Glutamatergic neuron (in vitro differentiated cells): ENCODE data around the gene SUPT20HL2. TPM values are rescaled to one million over a fixed set of nuclear protein-coding genes. Genes with fewer than 3 reads are reported as not detected.
"Not testable (repeated sequence)": the region's sequence is repeated elsewhere in the genome, so short reads cannot be mapped to it uniquely, and the experiment has no call there.

Source experiments
- DNase-seq: peaks from one replicate; pipeline ENCODE4 v3.0.0; 2022
- H3K27ac Mint-ChIP-seq: one replicate; pipeline ENCODE4 v1.8.0; 2020; ENCODE audit warnings: mild to moderate bottlenecking, mixed read lengths, inconsistent platforms; ENCODE audit not compliant: unreplicated experiment
- H3K27me3 Mint-ChIP-seq: one replicate; pipeline ENCODE4 v1.8.0; 2020; ENCODE audit warnings: mild to moderate bottlenecking, moderate library complexity, mixed read lengths, inconsistent platforms; ENCODE audit not compliant: unreplicated experiment
- H3K36me3 Mint-ChIP-seq: one replicate; pipeline ENCODE4 v1.8.0; 2020; ENCODE audit warnings: mild to moderate bottlenecking, mixed read lengths, inconsistent platforms; ENCODE audit not compliant: unreplicated experiment
- H3K4me1 Mint-ChIP-seq: one replicate; pipeline ENCODE4 v1.8.0; 2020; ENCODE audit warnings: mild to moderate bottlenecking, low read depth, mixed read lengths, inconsistent platforms; ENCODE audit not compliant: unreplicated experiment
- H3K4me3 Mint-ChIP-seq: one replicate; pipeline ENCODE4 v1.8.0; 2020; ENCODE audit warnings: mild to moderate bottlenecking, mixed read lengths, inconsistent platforms; ENCODE audit not compliant: unreplicated experiment
- H3K9me3 Mint-ChIP-seq: one replicate; pipeline ENCODE4 v1.8.0; 2020; ENCODE audit warnings: mild to moderate bottlenecking, moderate library complexity, mixed read lengths, inconsistent platforms; ENCODE audit not compliant: unreplicated experiment
- CTCF ChIP-seq: fragments of 200-600 bp; sonication (generic); IDR thresholded peaks from one replicate; pipeline ENCODE4 v1.5.0; 2021; ENCODE audit not compliant: partially characterized antibody, unreplicated experiment
- total RNA-seq: library from RNA; stranded (reverse); fragmentation: NEBNext Ultra II Directional; extraction: Animal tissue kit (Norgen Biotek cat#: 25700); gene quantifications from one replicate; pipeline ENCODE4 v1.2.1, GENCODE V29; 2021; ENCODE audit not compliant: unreplicated experiment

SUPT20HL2 gene
- total RNA-seq, 1 donor from 2014 or later: 0.22 TPM

- not testable (repeated sequence) for H3K36me3 Mint-ChIP-seq, H3K4me1 Mint-ChIP-seq, H3K27ac Mint-ChIP-seq, DNase-seq, H3K9me3 Mint-ChIP-seq, H3K4me3 Mint-ChIP-seq, H3K27me3 Mint-ChIP-seq
Observed at GRCh38 chrX:24308803-24309202, 5.1 kb downstream of the SUPT20HL2 start.

GRCh38 chrX:24306440-24306839, 7.4 kb downstream of the SUPT20HL2 start:
- H3K4me3 Mint-ChIP-seq: no peak overlapping the region
- H3K27ac Mint-ChIP-seq: peak overlapping the region; percentile 22
- H3K27me3 Mint-ChIP-seq: no peaks in the 10 kb centered on the region
- no peaks in the 10 kb centered on the region for H3K9me3 Mint-ChIP-seq
- H3K36me3 Mint-ChIP-seq: no peaks in the 10 kb centered on the region
- no peak for TF ChIP-seq CTCF
- H3K4me1 Mint-ChIP-seq: peaks cover 7% of the 10 kb centered on the region
- no peak for DNase-seq

- peak overlapping the region; percentile 22 for H3K27ac Mint-ChIP-seq
- TF ChIP-seq CTCF: no peak
- H3K9me3 Mint-ChIP-seq: no peaks in the 10 kb centered on the region
- H3K27me3 Mint-ChIP-seq: no peaks in the 10 kb centered on the region
- DNase-seq: no peak
- H3K36me3 Mint-ChIP-seq: no peaks in the 10 kb centered on the region
- peaks cover 7% of the 10 kb centered on the region for H3K4me1 Mint-ChIP-seq
- no peak overlapping the region for H3K4me3 Mint-ChIP-seq
Observed at GRCh38 chrX:24305905-24306304, 8.0 kb downstream of the SUPT20HL2 start.

GRCh38 chrX:24301806-24302205, 12.1 kb downstream of the SUPT20HL2 start:
- Mint-ChIP-seq H3K4me1 (peaks cover 7% of the 10 kb centered on the region), H3K27ac (no peak overlapping the region), H3K36me3 (no peaks in the 10 kb centered on the region), H3K9me3 (no peaks in the 10 kb centered on the region), H3K4me3 (no peak overlapping the region), H3K27me3 (no peaks in the 10 kb centered on the region)
- DNase-seq: no peak
- TF ChIP-seq CTCF: no peak

GRCh38 chrX:24301060-24301459, 12.8 kb downstream of the SUPT20HL2 start:
- Mint-ChIP-seq H3K27me3 (no peaks in the 10 kb centered on the region), H3K36me3 (no peaks in the 10 kb centered on the region), H3K9me3 (no peaks in the 10 kb centered on the region), H3K4me3 (no peak overlapping the region), H3K27ac (no peak overlapping the region), H3K4me1 (peaks cover 2% of the 10 kb centered on the region)
- no peak for TF ChIP-seq CTCF
- DNase-seq: no peak

GRCh38 chrX:24298191-24298590, 15.7 kb downstream of the SUPT20HL2 start:
- Mint-ChIP-seq H3K4me1 (peaks cover 2% of the 10 kb centered on the region), H3K27me3 (peaks cover 2% of the 10 kb centered on the region), H3K9me3 (no peaks in the 10 kb centered on the region), H3K36me3 (no peaks in the 10 kb centered on the region), H3K4me3 (no peak overlapping the region), H3K27ac (no peak overlapping the region)
- TF ChIP-seq CTCF: no peak
- no peak for DNase-seq
